NCI-H748 (cell line): ENCODE results near the gene CSNK2A2.

Experiments used
- DNase-seq: peaks from one replicate; lab custom pipeline; 2025; ENCODE audit not compliant: unreplicated experiment; lab: John Stamatoyannopoulos, UW

CSNK2A2 gene

GRCh38 chr16:58152246-58152868 lies 45.5 kb downstream of the CSNK2A2 start:
- no peak for DNase-seq

GRCh38 chr16:58148526-58148925 lies 49.4 kb downstream of the CSNK2A2 start:
- DNase-seq = no peak

- DNase-seq = no peak
Observed at GRCh38 chr16:58148099-58148498, 49.8 kb downstream of the CSNK2A2 start.

- DNase-seq = no peak
Observed at GRCh38 chr16:58138852-58139251, 59.1 kb downstream of the CSNK2A2 start.

- DNase-seq = no peak
Observed at GRCh38 chr16:58137581-58137980, 60.3 kb downstream of the CSNK2A2 start.

- peak; percentile 99 for DNase-seq
Observed at GRCh38 chr16:58129097-58129936, 68.6 kb downstream of the CSNK2A2 start, which contains the start of gene CFAP20. TSS of gene CFAP20 (minus strand) at chr16:58129381. CDS start at chr16:58129115, 266 bp downstream.

- peak; percentile 65 for DNase-seq
Observed at GRCh38 chr16:58128711-58129096, 69.2 kb downstream of the CSNK2A2 start.

- DNase-seq = no peak
Observed at GRCh38 chr16:58128181-58128631, 69.7 kb downstream of the CSNK2A2 start.

GRCh38 chr16:58127634-58128033 lies 70.3 kb downstream of the CSNK2A2 start:
- no peak for DNase-seq

GRCh38 chr16:58127033-58127556 lies 70.8 kb downstream of the CSNK2A2 start:
- peak; percentile 70 for DNase-seq

- peak; percentile 13 for DNase-seq
Observed at GRCh38 chr16:58126451-58126961, 71.4 kb downstream of the CSNK2A2 start.

GRCh38 chr16:58125781-58126335 lies 72.0 kb downstream of the CSNK2A2 start:
- no peak for DNase-seq

GRCh38 chr16:58125041-58125440 lies 72.9 kb downstream of the CSNK2A2 start:
- DNase-seq = no peak

GRCh38 chr16:58124601-58124915 lies 73.3 kb downstream of the CSNK2A2 start:
- no peak for DNase-seq

- no peak for DNase-seq
Observed at GRCh38 chr16:58123896-58124600, 73.9 kb downstream of the CSNK2A2 start.

- no peak for DNase-seq
Observed at GRCh38 chr16:58121132-58121531, 76.8 kb downstream of the CSNK2A2 start.

- no peak for DNase-seq
Observed at GRCh38 chr16:58120234-58120633, 77.7 kb downstream of the CSNK2A2 start.

GRCh38 chr16:58119509-58119845 lies 78.4 kb downstream of the CSNK2A2 start:
- DNase-seq = no peak

GRCh38 chr16:58118801-58119508 lies 79.0 kb downstream of the CSNK2A2 start:
- DNase-seq = no peak

- DNase-seq = no peak
Observed at GRCh38 chr16:58116529-58116928, 81.4 kb downstream of the CSNK2A2 start.

GRCh38 chr16:58116081-58116480 lies 81.8 kb downstream of the CSNK2A2 start:
- no peak for DNase-seq
